ENCODE results near the gene TTC7B. TPM values are rescaled to one million over a fixed set of nuclear protein-coding genes. Genes with fewer than 3 reads are reported as not detected.

TTC7B gene
- total RNA-seq, 4 donors from 2014 or later, result 19.1 to 87.6 (median 22.1) TPM

- Histone ChIP-seq H3K9me3 (no peaks in the 10 kb centered on the region), H3K27ac (peak overlapping the region; percentile 79 to 91 (median 85)), H3K36me3 (no peaks in the 10 kb centered on the region), H3K4me1 (peaks cover 35 to 54% of the 10 kb centered on the region in 2 donors), H3K4me3 (replicated peaks in 1 of 3) (no peak overlapping the region), H3K27me3 (no peaks in the 10 kb centered on the region)
- WGBS, 2 donors, result 73% methylated on average over 7 to 8 of the region's 9 CpGs
- intact Hi-C loops (cut with DNase I), result loop anchor here (10.0 kb wide), 2 partner anchors 107 to 183 kb away; no protein-coding TSS in a partner anchor
- TF ChIP-seq POLR2A (IDR thresholded peaks at IDR 0.05), result no peak
- TF ChIP-seq, protein P1, sequence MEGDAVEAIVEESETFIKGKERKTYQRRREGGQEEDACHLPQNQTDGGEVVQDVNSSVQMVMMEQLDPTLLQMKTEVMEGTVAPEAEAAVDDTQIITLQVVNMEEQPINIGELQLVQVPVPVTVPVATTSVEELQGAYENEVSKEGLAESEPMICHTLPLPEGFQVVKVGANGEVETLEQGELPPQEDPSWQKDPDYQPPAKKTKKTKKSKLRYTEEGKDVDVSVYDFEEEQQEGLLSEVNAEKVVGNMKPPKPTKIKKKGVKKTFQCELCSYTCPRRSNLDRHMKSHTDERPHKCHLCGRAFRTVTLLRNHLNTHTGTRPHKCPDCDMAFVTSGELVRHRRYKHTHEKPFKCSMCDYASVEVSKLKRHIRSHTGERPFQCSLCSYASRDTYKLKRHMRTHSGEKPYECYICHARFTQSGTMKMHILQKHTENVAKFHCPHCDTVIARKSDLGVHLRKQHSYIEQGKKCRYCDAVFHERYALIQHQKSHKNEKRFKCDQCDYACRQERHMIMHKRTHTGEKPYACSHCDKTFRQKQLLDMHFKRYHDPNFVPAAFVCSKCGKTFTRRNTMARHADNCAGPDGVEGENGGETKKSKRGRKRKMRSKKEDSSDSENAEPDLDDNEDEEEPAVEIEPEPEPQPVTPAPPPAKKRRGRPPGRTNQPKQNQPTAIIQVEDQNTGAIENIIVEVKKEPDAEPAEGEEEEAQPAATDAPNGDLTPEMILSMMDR (IDR thresholded peaks at IDR 0.05), result no peak
- no peak for DNase-seq
Measured at GRCh38 chr14:90511795-90512328, 304.4 kb downstream of the TTC7B start.

DNA sequence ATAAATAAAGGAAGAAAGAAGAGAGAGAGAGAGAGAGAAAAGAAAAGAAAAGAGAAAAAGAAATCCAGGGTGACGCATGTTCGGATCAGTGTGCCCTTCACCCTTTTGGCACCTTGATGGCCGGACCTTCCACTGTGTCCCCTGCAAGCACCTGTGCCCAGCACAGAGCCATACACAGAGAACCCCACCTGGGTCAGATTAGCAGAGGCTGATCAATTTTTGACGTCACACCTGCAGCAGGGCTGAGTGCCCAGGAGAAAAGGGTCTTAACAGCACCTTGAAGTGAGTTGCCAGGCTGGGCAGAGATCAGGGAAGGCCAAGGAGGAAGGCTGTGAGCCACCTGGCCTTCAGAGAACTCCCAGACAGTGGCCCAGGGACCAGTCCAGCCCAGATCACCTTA lies 305.0 kb downstream of the TTC7B start:
- Histone ChIP-seq H3K27ac (peak overlapping the region in 1 of 3 donors; percentile 38), H3K9me3 (no peaks in the 10 kb centered on the region), H3K4me3 (replicated peaks in 1 of 3) (no peak overlapping the region), H3K4me1 (peaks cover 35 to 50% of the 10 kb centered on the region in 2 donors), H3K27me3 (no peaks in the 10 kb centered on the region), H3K36me3 (no peaks in the 10 kb centered on the region)
- intact Hi-C loops (cut with DNase I), result loop anchor here (10.0 kb wide), 2 partner anchors 106 to 184 kb away; no protein-coding TSS in a partner anchor
- DNase-seq, result no peak
- TF ChIP-seq, protein P1 (IDR thresholded peaks at IDR 0.05), result no peak
- no peak for TF ChIP-seq POLR2A (IDR thresholded peaks at IDR 0.05)
- 86 to 92% methylated on average over 4 of the region's 4 CpGs for WGBS, 2 donors

DNA sequence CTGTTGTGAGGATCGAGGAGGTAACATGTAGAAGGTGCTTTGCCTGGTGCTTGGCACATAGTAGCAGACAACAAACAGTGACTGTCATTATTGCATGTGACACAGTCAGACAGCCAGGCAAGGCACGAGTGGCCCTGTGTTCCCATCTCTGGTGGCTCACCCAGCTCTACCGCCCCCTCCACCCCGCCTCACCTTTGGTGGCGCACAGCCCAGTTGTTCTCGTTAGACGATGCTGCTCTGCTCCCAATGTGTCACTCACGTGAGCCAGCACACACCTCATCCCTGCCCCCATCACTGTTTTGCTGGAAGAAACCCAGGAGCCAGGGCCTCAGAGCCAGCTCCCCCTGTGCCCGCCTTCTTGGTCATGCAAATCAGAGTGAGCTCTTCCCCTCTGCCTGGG lies 306.1 kb downstream of the TTC7B start:
- no peaks in the 10 kb centered on the region for H3K27me3 ChIP-seq
- TF ChIP-seq POLR2A (IDR thresholded peaks at IDR 0.05), result peak in 1 of 2 donors; percentile 14
- TF ChIP-seq, protein P1 (IDR thresholded peaks at IDR 0.05), result no peak
- no peaks in the 10 kb centered on the region for H3K36me3 ChIP-seq
- no peak overlapping the region for H3K4me3 ChIP-seq (replicated peaks in 1 of 3)
- peak; percentile 98 for DNase-seq
- H3K4me1 ChIP-seq, result peaks cover 35 to 50% of the 10 kb centered on the region in 2 donors
- intact Hi-C loops (cut with DNase I), result loop anchor here (10.0 kb wide), 2 partner anchors 105 to 185 kb away; no protein-coding TSS in a partner anchor
- no peaks in the 10 kb centered on the region for H3K9me3 ChIP-seq
- WGBS, 2 donors, result 43 to 49% methylated on average over 9 of the region's 9 CpGs
- H3K27ac ChIP-seq, result peak overlapping the region; percentile 58 to 88 (median 66)

- H3K9me3 ChIP-seq, result no peaks in the 10 kb centered on the region
- no peaks in the 10 kb centered on the region for H3K36me3 ChIP-seq
- DNase-seq, result no peak
- H3K4me3 ChIP-seq (replicated peaks in 1 of 3), result no peak overlapping the region
- intact Hi-C loops (cut with DNase I), result no loop called here
- no peaks in the 10 kb centered on the region for H3K27me3 ChIP-seq
- H3K4me1 ChIP-seq, result peaks cover 35 to 50% of the 10 kb centered on the region in 2 donors
- WGBS, 2 donors, result 71 to 79% methylated on average over 5 of the region's 5 CpGs
- H3K27ac ChIP-seq, result peak overlapping the region; percentile 58 to 88 (median 66)
- TF ChIP-seq, protein P1 (IDR thresholded peaks at IDR 0.05), result peak in 1 of 6 experiments; percentile 35
- TF ChIP-seq POLR2A (IDR thresholded peaks at IDR 0.05), result no peak
Measured at GRCh38 chr14:90509403-90509802, 306.8 kb downstream of the TTC7B start.

- H3K36me3 ChIP-seq, result no peaks in the 10 kb centered on the region
- no peaks in the 10 kb centered on the region for H3K9me3 ChIP-seq
- H3K4me1 ChIP-seq, result peaks cover 35 to 45% of the 10 kb centered on the region in 2 donors
- H3K4me3 ChIP-seq (replicated peaks in 1 of 3), result no peak overlapping the region
- no peaks in the 10 kb centered on the region for H3K27me3 ChIP-seq
- intact Hi-C loops (cut with DNase I), result no loop called here
- TF ChIP-seq, protein P1 (IDR thresholded peaks at IDR 0.05), result no peak
- TF ChIP-seq POLR2A (IDR thresholded peaks at IDR 0.05), result peak in 1 of 2 donors; percentile 20
- WGBS, 2 donors, result 38 to 40% methylated on average over 20 to 21 of the region's 21 CpGs
- DNase-seq, result peak; percentile 86
- H3K27ac ChIP-seq, result peak overlapping the region; percentile 48 to 88 (median 66)
Measured at GRCh38 chr14:90508536-90509254, 307.5 kb downstream of the TTC7B start.
